Progenitor cell of endocrine pancreas (in vitro differentiated cells): ENCODE measurements around the gene BICD1. TPM values are rescaled to one million over a fixed set of nuclear protein-coding genes. Genes with fewer than 3 reads are reported as not detected.
A peak's percentile ranks its signal among the peaks of the same experiment; 100 is the strongest.

Experiments
- DNase-seq: peaks from one replicate; pipeline ENCODE4 v3.0.0; 2021; ENCODE audit warnings: low spot score; ENCODE audit not compliant: unreplicated experiment
- H3K27ac Mint-ChIP-seq: 2 replicates; pipeline ENCODE4 v1.8.0; 2021; ENCODE audit warnings: mild to moderate bottlenecking, moderate library complexity, mixed read lengths
- H3K27me3 Mint-ChIP-seq: 2 replicates; pipeline ENCODE4 v1.8.0; 2021; ENCODE audit warnings: mixed read lengths
- H3K36me3 Mint-ChIP-seq: 2 replicates; pipeline ENCODE4 v1.8.0; 2022; ENCODE audit warnings: mixed read lengths; ENCODE audit not compliant: insufficient read depth
- H3K4me1 Mint-ChIP-seq: 2 replicates; pipeline ENCODE4 v1.8.0; 2021; ENCODE audit warnings: low read depth, mixed read lengths
- H3K4me3 Mint-ChIP-seq: 2 replicates; pipeline ENCODE4 v1.8.0; 2021; ENCODE audit warnings: low read depth, mild to moderate bottlenecking, moderate library complexity, mixed read lengths
- H3K9me3 Mint-ChIP-seq: 2 replicates; pipeline ENCODE4 v1.8.0; 2021; ENCODE audit warnings: low read depth, mixed read lengths
- CTCF ChIP-seq: fragments of 200-600 bp; sonication (generic); IDR thresholded peaks from one replicate; pipeline ENCODE4 v1.5.0; 2021; ENCODE audit warnings: antibody characterized with exemption, mild to moderate bottlenecking; ENCODE audit not compliant: unreplicated experiment
- total RNA-seq: library from RNA; stranded (reverse); gene quantifications from 2 replicates; pipeline ENCODE4 v1.2.1, GENCODE V29; 2021

Gene BICD1
- total RNA-seq, 1 donor from 2014 or later = 88.4 TPM

GRCh38 chr12:32100361-32100760, 6.3 kb upstream of the BICD1 start:
- Mint-ChIP-seq H3K9me3 (peaks cover 4% of the 10 kb centered on the region), H3K4me3 (no peak overlapping the region), H3K4me1 (peaks cover 12% of the 10 kb centered on the region), H3K36me3 (no peaks in the 10 kb centered on the region), H3K27me3 (peaks cover 8% of the 10 kb centered on the region), H3K27ac (no peak overlapping the region)
- DNase-seq = no peak
- TF ChIP-seq CTCF = no peak

- no peak for DNase-seq
- Mint-ChIP-seq H3K36me3 (no peaks in the 10 kb centered on the region), H3K4me1 (peaks cover 16% of the 10 kb centered on the region), H3K4me3 (no peak overlapping the region), H3K27me3 (peaks cover 5% of the 10 kb centered on the region), H3K27ac (no peak overlapping the region), H3K9me3 (peaks cover 4% of the 10 kb centered on the region)
- no peak for TF ChIP-seq CTCF
Observed at GRCh38 chr12:32100888-32101287, 5.8 kb upstream of the BICD1 start.

- H3K27ac Mint-ChIP-seq = no peak overlapping the region
- no peak overlapping the region for H3K4me3 Mint-ChIP-seq
- H3K27me3 Mint-ChIP-seq = peaks cover 5% of the 10 kb centered on the region
- peaks cover 21% of the 10 kb centered on the region for H3K4me1 Mint-ChIP-seq
- TF ChIP-seq CTCF = no peak
- no peaks in the 10 kb centered on the region for H3K36me3 Mint-ChIP-seq
- DNase-seq = no peak
- peaks cover 4% of the 10 kb centered on the region for H3K9me3 Mint-ChIP-seq
Observed at GRCh38 chr12:32102234-32102633, 4.4 kb upstream of the BICD1 start.

- no peaks in the 10 kb centered on the region for H3K36me3 Mint-ChIP-seq
- DNase-seq = no peak
- TF ChIP-seq CTCF = no peak
- peaks cover 4% of the 10 kb centered on the region for H3K9me3 Mint-ChIP-seq
- peaks cover 34% of the 10 kb centered on the region for H3K4me1 Mint-ChIP-seq
- H3K27ac Mint-ChIP-seq = no peak overlapping the region
- H3K27me3 Mint-ChIP-seq = peaks cover 5% of the 10 kb centered on the region
- peak overlapping the region; percentile 14 for H3K4me3 Mint-ChIP-seq
Observed at GRCh38 chr12:32104572-32105355, 1.9 kb upstream of the BICD1 start.

GRCh38 chr12:32105986-32106516, 596 bp upstream of the BICD1 start:
- no peak for TF ChIP-seq CTCF
- Mint-ChIP-seq H3K27ac (peak overlapping the region; percentile 95), H3K4me1 (peaks cover 35% of the 10 kb centered on the region), H3K36me3 (no peaks in the 10 kb centered on the region), H3K9me3 (peaks cover 2% of the 10 kb centered on the region), H3K27me3 (peaks cover 3% of the 10 kb centered on the region), H3K4me3 (peak overlapping the region; percentile 84)
- no peak for DNase-seq
